NK-92 (cell line): ENCODE measurements around the gene RPL19.

Experiments
- DNase-seq: peaks from one replicate; lab custom pipeline; 2025; ENCODE audit not compliant: unreplicated experiment; lab: John Stamatoyannopoulos, UW

The RPL19 gene

DNA sequence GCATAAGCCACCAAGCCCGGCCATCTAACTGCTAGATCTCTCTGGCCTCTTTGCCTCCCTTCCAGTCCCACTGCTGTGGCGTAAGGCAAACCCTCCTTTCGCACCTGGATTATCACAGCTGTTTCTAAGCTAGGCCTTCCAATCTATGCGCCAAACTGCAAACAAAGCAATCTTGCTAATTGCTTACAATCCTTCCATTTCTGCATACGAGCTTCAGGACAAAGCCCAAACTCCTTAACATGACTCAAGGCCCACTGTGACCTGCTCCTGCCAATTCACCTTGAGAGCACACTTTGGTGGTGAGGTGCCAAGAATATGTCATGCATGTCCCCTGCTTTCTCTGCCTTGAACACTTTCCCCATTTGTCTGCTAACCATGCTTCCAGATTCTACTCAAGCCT lies 28.1 kb upstream of the RPL19 start:
- DNase-seq, result no peak

DNA sequence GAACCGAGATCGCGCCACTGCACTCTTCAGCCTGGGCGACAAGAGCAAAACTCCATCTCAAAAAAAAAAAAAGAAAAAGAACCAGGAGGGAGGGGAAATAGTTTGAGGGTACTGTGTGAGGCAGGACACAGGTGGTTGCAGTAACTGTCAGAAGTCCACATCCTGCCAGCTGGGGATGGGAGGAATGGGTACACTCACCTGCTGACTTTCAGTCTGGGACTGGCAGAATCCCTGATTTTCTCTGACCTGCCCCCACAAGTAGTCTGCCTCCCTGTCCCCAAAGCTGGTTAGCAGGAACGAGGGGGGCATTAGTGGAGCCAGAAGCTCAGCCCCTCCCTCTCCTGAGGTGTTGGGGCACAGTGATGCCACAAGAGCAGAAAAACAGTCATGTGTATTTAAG lies 27.0 kb upstream of the RPL19 start:
- no peak for DNase-seq

DNA sequence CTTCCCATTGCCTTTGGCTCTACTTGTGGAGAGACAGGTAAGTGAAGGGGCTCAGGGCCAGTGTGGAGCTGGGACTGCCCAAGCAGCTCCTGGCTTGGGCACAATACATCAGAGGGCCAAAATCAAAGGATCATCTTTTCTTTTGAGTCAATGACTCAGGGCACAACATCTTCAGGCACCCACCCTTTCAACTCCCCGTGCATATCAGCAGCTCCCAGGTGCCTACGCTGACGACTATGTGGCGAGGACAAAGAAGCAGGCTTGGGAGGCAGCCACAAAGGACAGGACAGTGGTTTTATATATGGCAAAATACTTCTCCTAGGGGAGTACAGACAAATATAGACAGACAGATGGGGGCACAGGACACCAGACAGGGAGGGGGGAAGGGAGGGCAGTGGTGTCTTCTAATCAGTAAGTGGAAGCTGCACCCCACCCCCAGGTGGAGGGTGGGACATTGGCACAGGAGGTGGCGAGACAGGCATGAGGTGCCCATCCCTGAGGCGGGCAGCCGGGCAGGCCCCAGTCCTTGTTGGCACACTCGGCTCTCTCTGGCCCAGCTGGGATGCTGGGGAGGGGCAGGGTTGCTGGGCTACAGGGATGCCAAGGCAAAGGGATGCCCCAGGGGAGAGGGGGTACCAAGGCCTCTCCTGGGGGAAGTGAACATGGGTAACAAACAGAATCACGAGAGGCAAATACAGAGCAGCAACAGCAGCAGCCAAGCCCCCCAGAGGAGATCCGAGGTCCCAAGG lies 26.4 kb upstream of the RPL19 start:
- no peak for DNase-seq

DNA sequence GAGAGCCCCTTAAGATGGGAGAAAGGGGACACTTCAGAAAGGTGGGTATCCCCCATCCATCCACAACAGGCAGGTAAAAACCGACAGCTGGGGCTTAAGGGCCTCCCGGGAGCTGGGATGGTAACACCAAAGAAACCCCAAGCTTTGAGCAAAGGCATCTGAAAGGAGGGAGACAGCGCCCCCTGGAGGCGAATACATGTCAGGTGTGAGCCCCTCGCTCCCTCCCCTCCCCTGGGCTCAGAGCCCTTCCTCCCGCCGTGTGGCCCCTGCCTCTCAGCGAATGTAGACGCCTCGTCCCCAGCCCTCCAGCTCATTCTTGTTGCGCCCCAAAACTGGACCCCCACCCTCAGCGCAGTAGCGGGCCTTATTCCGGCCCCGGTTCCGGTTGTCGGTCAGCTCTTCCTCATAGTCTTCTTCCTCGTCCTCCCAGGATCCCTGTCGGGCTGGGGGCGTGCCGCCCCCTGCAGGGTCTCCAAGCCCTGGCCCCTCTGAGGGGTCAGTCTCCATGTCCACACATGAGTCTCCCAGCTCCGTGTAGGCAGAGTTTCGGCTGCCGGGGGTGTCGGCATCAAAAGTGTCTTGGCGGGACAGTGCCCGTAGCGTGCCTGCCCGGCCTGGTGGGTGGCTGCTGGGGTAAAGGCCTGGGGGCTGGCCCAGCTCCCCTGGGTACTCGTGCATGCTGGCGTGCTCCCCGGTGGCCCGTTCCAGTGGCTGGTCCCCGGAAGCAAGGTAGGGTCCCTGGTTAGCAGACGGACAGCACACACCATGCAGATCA lies 25.0 kb upstream of the RPL19 start:
- DNase-seq, result no peak

DNA sequence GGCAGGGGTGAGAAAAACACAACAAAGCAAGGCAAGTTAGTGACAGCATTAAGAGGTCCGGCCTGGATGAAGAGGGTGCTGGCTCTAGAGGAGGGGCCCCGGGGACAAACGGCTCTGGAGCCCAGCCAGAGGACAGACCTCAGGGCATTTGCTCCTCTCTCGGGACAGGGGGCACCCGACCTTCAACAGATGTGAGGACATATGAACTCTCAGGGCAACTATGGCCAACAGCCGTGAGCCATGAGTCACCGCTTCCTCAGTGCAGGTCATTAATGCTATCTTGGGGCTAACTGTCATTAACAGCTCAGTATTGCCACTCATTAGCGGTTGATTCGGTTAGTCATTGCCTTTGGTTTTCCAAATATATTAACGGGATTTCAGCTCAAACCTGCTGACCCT lies 24.4 kb upstream of the RPL19 start:
- DNase-seq, result no peak

DNA sequence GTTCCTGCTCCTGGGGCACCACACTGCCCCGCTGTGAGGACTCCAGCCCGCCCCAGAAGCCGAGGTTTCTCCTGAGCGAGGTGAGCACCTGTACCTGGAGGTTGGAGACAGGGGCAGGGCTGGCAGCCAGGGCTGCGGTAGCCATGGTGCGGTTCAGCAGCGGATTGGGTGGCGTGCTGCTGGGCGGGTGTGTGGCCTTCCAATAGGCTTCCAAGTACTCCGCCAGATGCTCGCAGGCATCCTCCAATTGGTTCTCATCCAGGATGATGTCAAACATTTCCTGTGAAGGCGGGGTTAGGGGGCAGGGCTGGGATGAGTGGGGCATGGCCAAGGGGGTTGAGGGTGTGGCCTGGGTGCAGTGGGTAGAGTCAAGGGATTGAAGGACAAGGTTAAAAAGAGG lies 22.8 kb upstream of the RPL19 start:
- DNase-seq, result no peak

DNA sequence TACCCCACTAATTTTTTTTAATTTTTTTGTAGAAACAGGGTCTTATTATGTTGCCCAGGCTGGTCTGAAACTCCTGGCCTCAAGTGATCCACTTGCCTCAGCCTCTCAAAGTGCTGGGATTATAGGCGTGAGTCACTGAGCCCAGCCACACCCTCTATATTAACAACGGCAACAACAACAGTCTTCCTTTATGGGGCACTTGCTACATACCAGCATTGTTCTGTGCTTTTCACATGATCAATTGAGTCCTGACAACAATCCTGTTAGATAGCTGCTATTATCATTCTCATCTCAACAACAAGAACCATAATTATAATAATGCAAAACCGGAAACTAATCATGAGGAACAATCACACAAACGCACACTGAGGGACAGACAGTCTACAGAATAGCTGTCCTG lies 21.5 kb upstream of the RPL19 start:
- no peak for DNase-seq

DNA sequence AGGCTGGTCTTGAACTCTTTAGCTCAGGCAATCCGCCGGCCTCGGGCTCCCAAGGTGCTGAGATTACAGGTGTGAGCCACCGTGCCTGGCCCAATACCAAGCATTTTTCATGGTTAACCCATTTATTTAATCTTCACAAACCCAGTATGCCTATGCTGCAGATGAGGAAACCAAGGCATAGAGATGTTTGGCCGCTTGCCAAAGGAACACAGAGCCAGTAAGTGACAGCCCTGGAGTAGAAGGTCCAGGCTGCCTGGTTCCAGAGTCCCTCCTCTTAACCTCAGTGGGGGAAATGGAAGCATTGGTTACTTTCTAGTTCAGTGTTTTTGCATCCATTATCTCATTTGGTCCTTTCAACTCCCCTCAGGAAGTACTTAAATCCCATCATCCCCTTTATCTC lies 18.8 kb upstream of the RPL19 start:
- no peak for DNase-seq

DNA sequence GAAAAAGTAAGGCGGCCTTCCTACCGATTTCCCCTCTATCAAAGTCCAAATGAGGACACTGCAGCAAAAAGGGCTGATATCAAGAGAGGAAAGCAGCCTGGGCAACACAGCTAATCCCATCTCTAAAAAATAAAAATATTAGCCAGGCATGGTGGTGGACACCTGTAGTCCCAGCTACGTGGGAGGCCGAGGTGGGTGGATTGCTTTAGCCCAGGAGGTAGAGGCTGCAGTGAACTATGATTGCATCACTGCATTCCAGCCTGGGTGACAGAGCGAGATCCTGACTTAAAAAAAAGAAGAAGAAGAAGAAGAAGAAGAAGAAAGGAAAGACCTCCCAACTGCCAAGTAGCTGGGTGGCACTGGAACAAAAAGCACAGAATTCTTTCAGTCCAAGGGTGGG lies 17.0 kb upstream of the RPL19 start:
- DNase-seq, result no peak

DNA sequence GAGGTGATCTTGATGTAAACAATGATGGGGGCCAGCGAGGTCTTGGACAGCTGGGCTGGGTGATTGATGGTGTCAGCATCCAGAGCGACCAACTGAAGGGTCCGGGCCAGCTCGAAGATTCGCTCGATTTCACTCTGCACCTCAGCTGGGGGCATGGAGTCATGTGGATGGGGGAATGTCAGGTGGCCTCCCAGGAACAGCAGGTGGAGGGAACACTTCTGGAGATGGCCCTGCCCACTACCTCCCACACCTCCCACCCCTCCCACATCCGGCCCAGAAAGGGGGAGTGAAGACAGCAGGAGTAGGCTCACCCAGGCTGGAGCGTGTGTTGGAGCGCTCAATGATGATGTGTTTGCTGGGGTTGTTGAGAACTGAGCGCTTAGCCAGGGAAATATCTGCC lies 16.4 kb upstream of the RPL19 start:
- no peak for DNase-seq

DNA sequence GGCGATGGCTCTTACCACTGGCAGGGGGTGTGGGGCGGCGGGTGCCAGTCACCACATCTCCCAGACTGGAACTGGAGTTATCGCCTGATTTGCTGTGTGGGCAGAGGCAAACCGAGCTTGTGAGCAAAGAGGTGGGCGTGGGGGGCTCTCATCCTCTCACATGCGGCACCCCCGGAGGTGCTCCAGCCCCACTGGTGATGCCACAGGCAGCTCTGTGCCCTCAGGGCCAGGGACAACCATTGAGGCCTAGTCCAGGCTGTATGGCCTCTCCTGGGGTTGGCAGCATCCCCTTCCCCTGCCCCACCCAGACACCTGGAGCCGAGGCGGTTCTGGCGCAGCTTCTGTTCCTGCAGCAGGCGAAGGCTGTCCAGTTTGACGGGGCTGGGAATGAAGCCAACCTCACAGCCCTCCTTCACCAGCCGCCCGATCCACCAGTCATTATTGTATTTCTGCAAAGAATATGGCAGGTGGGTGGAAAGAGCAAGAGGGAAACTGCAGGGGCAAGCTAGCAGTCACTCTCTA lies 13.5 kb upstream of the RPL19 start:
- DNase-seq, result no peak

DNA sequence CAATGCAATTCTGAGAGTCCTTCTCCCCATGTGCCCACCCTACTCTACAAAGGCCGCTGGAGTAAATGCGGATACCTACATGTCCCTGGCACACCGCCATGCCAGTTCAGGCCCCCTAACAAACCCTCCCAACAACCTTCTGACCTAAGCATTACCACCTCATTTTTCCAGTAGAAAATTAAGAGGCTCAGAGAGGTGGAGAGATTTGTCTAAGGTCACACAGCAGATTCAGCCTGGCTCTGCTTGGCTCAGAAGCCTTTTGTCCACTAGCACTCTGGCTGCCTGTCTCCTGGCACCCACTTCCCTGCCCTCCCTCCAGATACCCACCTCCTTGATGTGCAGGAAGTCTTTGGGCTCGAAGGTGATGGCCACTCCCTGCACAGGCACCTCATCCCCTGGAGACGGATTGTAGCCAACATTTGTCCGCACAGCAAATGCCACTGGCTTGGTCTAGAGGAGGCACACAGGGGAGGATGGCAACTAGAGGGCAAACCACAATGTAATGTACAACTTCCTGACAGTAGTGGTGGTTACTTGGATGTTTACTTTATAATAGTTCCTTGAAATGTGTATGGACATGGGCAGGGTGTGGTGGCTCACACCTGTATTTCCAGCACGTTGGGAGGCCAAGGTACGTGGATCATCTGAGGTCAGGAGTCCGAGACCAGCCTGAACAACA lies 12.8 kb upstream of the RPL19 start:
- DNase-seq, result no peak

DNA sequence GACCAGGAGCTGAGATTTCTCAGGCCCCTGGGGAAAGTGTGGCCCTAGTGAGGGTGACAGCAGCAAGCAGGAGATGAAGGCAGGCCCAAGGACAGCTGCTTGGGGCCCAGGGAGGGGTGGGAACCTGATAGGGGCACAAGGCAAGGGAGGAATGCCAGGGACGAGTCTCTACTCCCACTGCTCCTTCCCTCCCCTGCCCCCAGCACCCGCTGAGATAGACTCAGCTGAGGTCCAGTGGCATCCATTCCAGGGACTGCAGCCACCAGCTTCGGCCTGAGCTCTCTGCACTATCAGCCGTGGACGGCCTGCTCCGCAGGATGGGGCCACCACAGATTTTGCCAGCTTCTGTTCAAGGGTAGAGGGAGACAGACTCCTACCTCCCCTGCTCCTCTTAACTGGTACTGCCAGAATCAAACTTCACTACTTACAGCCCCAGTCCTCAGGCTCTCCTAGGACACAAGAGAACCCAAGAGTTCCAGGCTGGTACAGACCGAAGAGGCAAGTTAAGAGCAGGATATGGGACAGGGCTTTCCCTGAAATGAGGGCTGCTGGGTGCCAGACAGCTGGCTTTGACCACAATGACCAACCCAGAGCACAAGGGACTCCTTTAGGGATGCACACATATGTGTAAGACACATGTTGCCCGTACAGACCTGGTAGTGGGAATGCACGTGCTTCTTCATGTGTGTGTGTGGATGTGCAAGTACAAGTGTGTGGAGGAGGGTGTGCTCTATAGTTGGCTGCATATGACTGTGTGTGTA lies 8.2 kb upstream of the RPL19 start:
- DNase-seq, result no peak

DNA sequence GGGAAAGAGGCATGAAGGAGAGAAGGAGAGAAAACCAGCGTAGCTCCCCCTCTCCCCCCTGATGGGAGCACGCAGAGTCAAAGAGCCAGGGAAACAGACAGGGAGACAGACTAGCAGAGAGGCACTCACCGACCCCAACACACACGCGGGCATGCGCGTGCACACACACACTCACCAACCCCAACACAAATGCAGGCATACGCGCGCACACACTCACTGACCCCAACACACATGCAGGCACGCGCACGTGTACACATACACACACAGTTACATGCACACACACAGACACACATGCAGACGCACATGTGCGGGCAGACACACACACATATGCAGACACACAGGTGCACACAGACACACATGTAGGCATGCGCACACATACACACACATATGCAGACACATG lies 7.2 kb upstream of the RPL19 start:
- no peak for DNase-seq

DNA sequence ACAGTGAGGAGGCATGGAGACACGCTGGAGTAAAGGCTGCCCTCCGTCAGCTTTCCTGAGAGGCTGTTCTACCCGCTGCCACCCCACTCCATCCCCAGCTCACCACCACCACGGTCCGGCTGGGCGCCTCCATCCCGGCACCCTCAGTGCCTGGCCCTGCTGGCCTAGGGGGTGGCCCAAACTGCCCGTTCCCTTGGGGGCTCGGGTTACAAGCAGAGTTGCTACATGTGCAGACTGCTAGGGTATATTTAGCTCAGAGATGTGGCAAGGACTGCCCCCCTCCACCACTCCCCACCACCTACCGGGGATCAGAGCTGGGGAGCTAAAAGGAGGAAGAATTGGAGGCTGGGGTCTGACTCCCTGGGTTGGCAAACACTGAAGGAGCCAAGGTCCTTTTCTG lies 6.7 kb upstream of the RPL19 start:
- no peak for DNase-seq

DNA sequence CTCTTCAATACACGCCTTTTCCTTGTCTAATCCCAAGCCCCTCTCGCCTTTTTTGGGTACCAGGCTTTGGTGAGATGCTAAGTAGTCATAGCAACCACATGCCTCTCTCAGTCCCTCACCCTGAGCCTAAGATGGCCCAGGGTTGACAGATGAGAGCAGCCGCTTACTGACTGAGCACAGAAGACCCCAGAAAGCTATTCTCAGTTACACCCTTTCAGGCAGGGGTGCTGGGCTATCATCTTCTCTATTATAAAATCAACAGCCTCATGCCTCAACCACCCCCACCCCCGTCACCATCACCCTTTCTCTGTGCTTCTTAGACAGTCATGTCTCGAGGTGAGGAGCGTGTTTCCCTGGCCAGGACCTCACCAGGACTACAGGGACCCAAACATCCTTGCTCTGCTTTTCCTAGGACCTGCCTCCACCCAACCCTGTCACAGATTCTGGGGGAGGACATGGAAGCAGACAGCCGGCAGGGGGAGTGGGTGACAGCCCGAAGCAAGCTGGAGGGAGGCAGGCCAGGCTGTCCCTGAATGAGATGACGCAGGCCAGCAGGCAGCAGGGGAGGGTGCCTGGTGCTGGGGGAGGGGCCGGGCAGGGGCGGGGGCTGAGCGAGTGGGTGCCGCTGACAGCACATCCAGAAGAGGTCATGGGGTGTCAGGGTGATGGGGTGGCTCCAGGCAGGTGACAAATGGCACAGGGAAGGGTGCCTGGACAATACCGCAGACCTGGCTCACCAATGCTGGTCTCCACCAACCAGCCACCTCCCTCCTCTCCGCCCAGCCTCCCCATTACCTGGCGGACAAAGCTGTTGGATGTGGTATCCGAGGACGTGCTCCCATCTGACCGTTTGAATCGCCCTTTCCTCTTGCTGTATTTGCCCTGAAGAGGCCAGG lies 5.7 kb upstream of the RPL19 start:
- DNase-seq, result no peak

DNA sequence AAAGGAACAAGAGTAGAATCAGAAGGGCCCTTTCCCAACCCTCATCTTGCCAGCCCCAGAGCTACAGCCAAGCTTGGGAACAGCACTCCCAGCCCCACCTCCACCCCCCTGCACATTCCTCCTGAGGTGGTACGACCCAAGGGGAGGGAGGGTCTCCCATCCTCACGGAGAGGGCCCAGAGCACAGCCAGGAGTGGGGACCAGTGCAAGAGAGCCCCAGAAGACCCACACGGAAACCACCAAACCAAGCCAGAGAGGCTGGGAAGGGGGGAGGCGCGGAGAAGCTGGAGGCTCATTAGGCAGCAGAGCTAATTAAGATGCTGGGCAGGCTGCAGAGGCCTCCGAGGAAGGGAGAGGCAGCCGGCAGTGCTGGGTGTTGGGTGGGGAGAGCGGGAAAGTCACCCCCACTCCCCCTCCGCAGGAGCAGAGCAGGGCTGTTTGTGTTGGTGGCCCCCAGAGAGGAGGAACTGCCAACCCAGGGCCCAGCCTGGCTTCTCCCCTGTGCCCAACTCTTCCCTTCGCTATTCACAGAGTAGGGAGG lies 5.0 kb upstream of the RPL19 start:
- DNase-seq, result no peak

DNA sequence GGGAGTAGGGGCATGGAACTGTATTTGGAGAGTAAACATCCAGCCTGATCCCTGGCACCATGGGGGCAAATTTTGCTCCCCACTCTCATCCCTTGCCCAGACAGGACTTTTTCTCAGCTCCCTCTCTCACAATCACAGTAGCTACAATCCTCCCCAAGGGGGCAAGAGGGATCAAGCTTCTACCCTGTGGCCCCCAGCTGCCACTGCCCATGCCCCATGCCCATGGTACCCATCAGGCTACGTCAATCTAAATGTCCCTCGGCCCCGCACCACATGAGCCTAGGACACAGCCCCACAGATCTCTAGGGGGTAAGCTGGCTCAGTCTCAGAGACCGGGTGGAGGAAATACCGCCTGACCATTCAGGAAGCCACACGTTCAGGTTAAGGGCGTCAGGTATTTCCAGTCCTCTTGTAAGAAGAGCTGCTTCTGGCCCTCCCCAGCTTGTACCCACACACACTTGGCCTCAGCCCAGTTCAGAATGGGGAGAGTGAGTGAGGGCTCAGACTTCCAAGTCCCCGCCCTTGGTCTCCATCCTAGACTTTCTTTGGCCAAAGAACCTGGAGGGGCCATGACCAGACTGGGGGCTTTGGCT lies 4.4 kb upstream of the RPL19 start:
- DNase-seq, result no peak

DNA sequence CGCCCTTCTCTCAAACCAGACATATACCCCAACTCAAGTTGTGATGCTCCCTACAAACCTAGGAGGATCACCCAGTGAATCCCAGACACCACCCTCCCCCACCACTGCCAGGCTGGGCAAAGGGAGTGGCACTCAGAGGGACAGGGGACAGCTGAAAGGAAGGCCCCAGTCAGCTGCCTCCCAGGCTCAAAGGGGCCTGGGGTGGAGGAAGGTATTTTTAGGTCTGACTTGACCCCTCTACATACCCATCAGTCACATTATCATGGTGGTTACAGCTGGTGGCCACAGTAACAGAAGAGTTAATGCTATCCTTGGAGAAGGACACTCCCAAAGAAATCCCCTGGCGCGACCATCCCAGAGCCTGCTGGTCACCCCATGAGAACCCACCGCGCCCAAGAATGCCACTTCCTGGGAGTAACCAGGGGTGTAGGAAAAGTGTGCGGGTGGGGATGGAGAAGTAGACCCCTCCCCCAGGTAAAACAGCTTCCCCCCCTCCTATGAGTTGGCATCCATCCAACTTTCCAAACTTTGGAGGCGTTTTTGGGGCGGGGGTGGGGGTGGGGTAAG lies 3.8 kb upstream of the RPL19 start:
- no peak for DNase-seq
